ENCODE measurements around the gene CPT2. TPM values are rescaled to one million over a fixed set of nuclear protein-coding genes. Genes with fewer than 3 reads are reported as not detected.

The CPT2 gene
- total RNA-seq, 1 experiment from 2014 or later: 19.6 TPM

- intact Hi-C loops (cut with micrococcal nuclease): no loop called here
- no TSS peak for BruUV-seq (replicated peaks)
- no peak for DNase-seq (ENCODE audit: unreplicated experiment)
- TF ChIP-seq CTCF (IDR thresholded peaks at IDR 0.05; ENCODE audit: unreplicated experiment): no peak
- no peaks in the 10 kb centered on the region for H3K4me1 Mint-ChIP-seq (ENCODE audit: insufficient read depth, unreplicated experiment)
- H3K9me3 Mint-ChIP-seq (ENCODE audit: unreplicated experiment): no peaks in the 10 kb centered on the region
- no peak overlapping the region for H3K27ac Mint-ChIP-seq (ENCODE audit: low read depth, unreplicated experiment)
- no peaks in the 10 kb centered on the region for H3K27me3 Mint-ChIP-seq (ENCODE audit: insufficient read depth, unreplicated experiment)
- H3K4me3 Mint-ChIP-seq (ENCODE audit: unreplicated experiment): no peak overlapping the region
- CTCF ChIA-PET: interaction anchor here (0.6 to 1.6 kb wide), 4 partner anchors 8 to 138 kb away, joined by 3 to 6 read pairs (median 4); no protein-coding TSS in a partner anchor
- H3K36me3 Mint-ChIP-seq (ENCODE audit: insufficient read depth, unreplicated experiment): peaks cover 15% of the 10 kb centered on the region
- POLR2A ChIA-PET: no interaction called here
Observed at GRCh38 chr1:53257454-53258081, 60.9 kb downstream of the CPT2 start.

GRCh38 chr1:53258216-53258615 is 61.6 kb downstream of the CPT2 start:
- DNase-seq (ENCODE audit: unreplicated experiment): no peak
- TF ChIP-seq CTCF (IDR thresholded peaks at IDR 0.05; ENCODE audit: unreplicated experiment): no peak
- ChIA-PET POLR2A (no interaction called here), CTCF (interaction anchor here (0.6 to 1.2 kb wide), 2 partner anchors 8 to 137 kb away, joined by 3 to 4 read pairs; no protein-coding TSS in a partner anchor)
- Mint-ChIP-seq H3K9me3 (ENCODE audit: unreplicated experiment) (no peaks in the 10 kb centered on the region), H3K4me1 (ENCODE audit: insufficient read depth, unreplicated experiment) (no peaks in the 10 kb centered on the region), H3K27ac (ENCODE audit: low read depth, unreplicated experiment) (no peak overlapping the region), H3K27me3 (ENCODE audit: insufficient read depth, unreplicated experiment) (no peaks in the 10 kb centered on the region), H3K36me3 (ENCODE audit: insufficient read depth, unreplicated experiment) (peaks cover 15% of the 10 kb centered on the region), H3K4me3 (ENCODE audit: unreplicated experiment) (no peak overlapping the region)
- intact Hi-C loops (cut with micrococcal nuclease): no loop called here
- BruUV-seq (replicated peaks): no TSS peak

GRCh38 chr1:53259932-53260331 is 63.3 kb downstream of the CPT2 start:
- POLR2A ChIA-PET: no interaction called here
- intact Hi-C loops (cut with micrococcal nuclease): no loop called here

More at GRCh38 chr1:53259932-53260331, 63.3 kb downstream of the CPT2 start:
- Mint-ChIP-seq H3K4me3 (ENCODE audit: unreplicated experiment) (no peak overlapping the region), H3K27ac (ENCODE audit: low read depth, unreplicated experiment) (no peak overlapping the region), H3K4me1 (ENCODE audit: insufficient read depth, unreplicated experiment) (no peaks in the 10 kb centered on the region), H3K27me3 (ENCODE audit: insufficient read depth, unreplicated experiment) (no peaks in the 10 kb centered on the region), H3K36me3 (ENCODE audit: insufficient read depth, unreplicated experiment) (peaks cover 15% of the 10 kb centered on the region), H3K9me3 (ENCODE audit: unreplicated experiment) (no peaks in the 10 kb centered on the region)
- TF ChIP-seq CTCF (IDR thresholded peaks at IDR 0.05; ENCODE audit: unreplicated experiment): no peak
- no peak for DNase-seq (ENCODE audit: unreplicated experiment)
- CTCF ChIA-PET: interaction anchor here (0.5 to 1.1 kb wide), 4 partner anchors 18 to 189 kb away, joined by 3 to 4 read pairs (median 3); no protein-coding TSS in a partner anchor
- BruUV-seq (replicated peaks): no TSS peak
